Activated CD4-positive, alpha-beta T cell treated with anti-CD3 and anti-CD28 coated beads, Interleukin-2, Interleukin-4, amounts not matched to agents 100 ng/mL and 50 ng/mL, durations not matched to agents 16 hours and 8 hours (primary cell): Measurements from ENCODE around the gene CTBP2.
A peak's percentile ranks its signal among the peaks of the same experiment; 100 is the strongest.
"Not testable (repeated sequence)": the region's sequence is repeated elsewhere in the genome, so short reads cannot be mapped to it uniquely, and the experiment has no call there.

ENCODE experiments used
- DNase-seq: peaks from one replicate; pipeline ENCODE4 v3.0.0-alpha.2; 2020; ENCODE audit warnings: low spot score

Gene CTBP2

DNA sequence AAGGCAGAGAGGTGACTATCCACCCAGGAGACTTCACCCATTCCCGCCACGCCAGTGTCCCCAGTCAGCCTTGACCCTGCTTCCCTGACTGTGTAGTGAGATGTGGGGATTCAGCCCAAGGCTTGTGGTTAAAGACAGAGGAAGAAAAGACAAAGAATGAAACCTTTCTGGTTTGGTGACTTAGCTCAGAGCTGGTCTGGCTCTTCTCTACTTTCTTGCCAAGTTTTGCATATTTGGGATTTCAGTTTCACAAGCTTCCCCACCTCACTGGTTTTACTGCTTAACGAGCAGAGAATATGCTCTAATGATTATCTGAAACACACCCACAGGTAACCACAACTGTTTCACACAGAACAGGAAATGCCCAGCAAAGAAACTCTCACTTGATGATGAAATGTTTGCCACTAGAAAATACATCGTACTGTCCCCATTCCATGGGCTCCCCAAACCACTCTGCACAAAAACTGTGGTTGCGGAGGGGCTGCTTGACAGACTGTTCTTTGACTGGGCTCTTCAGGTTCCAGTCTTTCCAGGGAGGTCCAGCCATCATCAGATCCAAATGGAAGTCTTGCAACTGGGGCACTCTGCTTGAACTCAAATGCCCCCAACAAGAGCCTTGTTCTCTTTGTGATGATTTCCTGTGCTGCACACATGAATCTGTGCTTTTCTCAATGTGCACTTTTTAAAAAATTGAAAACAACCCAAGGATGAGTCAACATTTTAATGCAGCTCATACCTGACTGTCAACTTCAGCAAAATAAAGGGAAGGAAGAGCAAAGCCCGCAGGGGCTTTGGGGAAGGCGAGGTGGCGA is 95.5 kb downstream of the CTBP2 start:
- DNase-seq, result peak; percentile 77

DNA sequence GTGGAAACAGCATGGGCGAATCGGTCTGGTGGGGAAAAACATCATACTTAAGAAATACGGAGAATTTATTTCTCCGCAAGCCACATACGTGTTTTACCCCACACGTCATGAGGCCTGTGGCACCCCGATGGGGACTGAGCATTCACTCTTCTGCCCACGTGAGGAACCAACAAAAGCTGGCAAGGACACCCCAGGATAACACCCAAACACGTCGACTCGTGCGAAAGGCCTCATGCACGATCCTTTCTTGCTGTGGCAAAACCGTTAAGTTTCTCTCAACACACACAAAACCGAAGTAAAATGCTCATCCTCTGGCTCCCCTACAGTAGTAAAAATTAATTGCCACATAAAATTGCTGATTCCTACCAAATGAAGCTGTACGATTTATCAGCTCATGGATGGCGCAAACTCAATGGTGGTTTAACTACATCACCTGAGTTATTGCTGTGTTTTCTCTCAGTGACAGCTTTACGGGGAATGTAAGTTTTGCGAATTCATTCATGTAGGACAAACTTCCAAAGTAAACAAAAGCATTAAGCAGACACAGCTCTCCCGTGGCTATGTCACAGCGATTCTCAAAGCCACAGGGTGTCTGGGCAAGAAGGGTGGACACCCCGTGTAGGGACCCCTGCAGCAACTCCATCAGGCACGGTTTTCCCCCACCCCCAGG is 97.0 kb downstream of the CTBP2 start:
- DNase-seq, result no peak

DNA sequence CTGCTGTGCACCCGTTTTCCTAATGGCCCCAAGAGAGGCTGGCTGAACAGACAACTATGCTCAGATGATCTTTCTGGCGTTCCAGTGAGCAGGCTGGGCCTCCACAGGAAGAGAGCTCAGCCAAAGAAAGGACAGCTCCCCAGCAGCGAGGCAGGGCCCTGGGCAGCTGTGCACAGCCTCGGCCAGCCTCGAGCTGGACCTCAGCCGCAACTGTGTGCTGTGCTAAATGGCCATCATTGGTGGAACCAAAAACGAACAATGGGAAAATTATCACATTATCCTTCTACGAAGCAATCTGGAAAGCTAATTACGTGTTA is 97.5 kb downstream of the CTBP2 start:
- no peak for DNase-seq

DNA sequence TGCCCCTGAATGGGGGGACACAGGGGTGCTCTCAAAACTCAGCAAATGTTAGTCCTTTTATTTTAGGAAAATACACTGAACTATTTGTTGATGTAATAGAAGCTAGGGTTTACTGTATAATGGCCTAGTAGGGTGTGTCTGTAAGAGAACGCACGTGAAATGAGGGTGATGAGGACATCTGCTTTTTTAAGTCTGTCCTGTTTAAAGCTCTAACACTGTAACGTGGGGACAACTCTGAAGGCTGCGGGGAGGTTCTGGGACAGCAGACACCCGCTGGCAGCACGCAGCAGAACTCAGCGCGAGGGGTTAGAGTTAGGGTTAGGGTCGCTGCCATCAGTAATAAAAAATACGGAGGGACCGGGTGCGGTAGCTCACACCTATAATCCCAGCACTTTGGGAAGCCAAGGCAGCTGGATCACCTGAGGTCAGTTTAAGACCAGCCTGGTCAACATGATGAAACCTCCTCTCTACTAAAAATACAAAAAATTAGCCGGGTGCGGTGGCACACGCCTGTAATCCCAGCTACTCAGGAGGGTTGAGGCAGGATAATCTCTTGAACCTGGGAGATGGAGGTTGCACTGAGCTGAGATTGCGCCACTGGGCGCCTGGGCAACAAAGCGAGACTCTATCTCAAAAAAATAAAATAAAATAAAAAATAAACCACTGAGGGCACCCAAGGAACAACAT is 98.0 kb downstream of the CTBP2 start:
- DNase-seq, result no peak

DNA sequence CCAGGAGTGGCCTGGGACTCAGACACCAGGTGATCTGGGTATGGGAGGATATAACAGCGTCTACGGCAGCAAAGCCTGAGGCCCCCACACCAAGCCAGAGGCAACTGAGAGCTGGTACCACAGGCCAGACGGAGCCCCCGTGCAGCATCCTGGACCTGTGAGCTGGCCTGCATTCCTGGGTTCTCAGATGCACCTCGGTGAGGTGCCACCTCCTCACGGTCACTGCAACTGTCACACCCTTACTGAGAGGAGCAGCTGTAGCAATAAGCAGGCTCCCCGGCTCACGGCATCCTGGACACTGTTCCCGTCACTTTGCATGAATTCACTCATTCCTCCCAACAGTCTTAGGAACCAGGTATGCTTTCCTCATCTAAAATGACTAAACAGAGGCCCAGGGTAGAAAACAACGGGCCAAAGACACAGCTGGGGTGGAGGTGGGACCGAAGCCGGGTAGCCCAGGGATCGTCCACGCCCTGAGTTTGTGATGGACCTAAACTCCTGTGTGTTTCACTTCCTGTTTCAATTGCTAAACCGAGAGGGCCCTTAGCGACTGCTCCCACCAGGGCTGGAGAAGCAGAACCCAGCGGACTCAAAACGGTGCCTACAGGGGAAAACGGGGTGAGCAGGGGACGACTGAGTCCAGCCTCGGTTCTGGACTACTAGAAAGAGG is 98.7 kb downstream of the CTBP2 start:
- no peak for DNase-seq

DNA sequence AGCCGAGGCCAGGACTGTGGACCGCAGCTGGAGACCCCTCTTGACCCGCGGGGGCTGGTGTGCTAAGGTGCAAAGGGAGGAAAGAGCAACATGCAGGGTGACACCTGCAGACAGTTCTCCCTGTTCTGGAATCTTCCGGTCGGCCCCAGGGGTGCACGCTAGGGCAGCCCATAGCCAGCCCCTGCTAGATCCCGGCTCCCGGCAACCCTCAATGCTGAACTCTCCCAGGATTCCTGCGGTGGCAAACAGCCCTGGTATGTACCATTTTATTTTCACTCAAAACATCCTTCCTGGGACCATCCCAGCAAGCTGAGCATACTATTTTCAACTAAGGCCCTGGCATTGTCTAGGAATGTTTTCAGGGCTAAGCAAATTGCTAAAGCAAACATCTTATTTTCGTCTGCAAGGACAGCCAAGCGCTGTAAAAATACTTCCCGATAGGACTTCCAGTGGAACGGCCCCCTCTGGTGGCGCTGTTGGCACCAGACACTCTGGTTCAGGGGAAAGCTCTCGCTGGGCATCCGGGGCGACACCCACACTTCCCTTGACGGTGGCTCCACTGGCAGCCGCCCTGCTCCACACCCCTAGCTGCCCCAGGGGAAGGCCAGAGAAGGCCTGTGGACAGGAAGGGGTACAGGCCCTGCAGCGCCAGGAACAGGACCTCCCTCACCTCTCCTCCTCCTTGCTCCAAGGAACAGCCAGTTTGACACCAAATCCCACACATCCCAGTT is 99.4 kb downstream of the CTBP2 start:
- DNase-seq, result peak; percentile 25

DNA sequence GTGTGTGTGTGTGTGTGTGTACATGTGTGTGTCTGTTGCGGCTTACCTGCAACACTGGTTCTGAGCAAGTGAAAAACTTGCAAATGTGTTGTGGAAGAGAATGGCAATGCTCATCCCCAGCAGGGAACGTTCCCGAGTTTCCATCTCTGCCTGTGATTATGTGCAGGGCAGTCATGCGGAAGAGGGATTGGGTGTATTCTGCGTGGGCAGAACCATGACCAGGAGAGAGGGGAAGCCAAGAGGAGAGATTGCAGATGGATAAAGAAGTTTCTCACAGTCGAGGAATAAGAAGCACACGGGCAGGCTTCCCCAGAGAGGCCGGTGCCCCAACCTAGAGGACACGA is 99.9 kb downstream of the CTBP2 start:
- no peak for DNase-seq

DNA sequence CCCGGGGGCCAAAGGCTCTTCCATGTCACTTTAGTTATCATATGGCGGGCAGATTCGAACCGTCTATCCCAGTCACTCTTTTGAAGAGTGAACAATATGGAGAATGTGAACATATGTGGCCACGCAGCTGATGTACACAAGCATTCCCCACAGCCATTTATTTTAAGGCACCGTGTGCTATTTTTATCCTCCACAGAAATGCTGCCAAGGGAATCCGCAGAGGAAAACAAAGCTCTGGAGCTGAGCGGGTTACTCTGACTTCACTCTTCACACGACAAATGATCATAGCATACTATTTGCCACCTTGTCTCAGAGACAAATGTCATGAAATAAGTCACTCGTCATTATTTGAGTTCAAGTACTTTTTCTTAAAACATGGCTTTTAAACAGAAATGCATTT is 100.3 kb downstream of the CTBP2 start:
- DNase-seq, result no peak

DNA sequence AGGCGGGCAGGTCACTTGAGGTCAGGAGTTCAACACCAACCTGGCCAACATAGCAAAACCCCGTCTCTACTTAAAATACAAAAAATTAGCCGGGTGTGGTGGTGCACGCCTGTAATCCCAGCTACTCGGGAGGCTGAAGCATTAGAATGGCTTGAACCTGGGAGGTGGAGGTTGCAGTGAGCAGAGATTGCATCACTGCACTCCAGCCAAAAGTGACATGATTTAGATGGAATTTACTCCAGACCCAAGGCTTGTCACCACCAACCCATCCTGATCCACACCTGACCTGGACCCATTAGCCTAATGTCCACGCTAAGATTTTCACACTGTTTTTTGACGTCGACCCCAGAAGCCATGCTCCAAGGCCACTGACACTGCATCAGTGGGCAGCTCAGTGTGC is 101.0 kb downstream of the CTBP2 start:
- DNase-seq, result not testable (repeated sequence)

DNA sequence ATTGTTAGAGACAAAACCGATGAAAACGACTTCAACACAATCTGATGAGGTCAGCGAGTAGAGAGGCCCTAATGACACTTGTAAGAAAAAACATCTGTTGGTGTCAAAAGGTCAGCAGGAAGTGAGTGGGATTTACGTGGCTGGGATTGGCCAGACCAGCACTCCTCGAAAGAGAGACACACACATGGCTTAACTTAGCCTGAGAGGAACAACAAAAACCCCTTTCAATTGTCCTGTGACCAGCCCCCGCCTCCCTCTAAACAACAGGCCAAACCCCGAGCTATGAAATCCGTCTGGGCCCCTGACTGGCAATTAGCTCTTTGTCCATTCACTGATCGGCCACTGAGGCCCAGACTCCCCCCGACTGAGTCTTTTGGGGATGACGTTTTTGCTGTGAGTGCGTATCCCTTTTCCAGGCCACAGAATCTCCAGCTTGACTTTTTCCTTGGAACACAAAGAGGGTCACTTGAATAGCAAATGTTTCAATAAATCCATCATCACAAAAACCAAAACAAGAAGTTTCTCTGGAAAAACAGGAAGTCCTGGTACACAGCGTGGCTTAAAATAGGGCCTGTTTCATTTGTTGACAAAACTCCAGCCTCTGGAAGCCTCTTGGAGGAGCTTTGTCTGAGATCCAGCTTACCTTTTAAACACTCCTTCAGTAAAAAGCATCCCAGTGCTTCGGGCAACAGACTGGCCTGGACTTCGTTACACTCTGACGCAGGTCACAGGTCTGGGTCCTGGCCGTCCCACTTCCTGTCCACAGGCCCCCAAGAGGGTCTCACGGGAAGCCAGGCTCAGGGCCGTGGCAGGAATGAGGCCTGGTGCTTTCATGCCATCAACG is 103.0 kb downstream of the CTBP2 start:
- DNase-seq, result no peak

DNA sequence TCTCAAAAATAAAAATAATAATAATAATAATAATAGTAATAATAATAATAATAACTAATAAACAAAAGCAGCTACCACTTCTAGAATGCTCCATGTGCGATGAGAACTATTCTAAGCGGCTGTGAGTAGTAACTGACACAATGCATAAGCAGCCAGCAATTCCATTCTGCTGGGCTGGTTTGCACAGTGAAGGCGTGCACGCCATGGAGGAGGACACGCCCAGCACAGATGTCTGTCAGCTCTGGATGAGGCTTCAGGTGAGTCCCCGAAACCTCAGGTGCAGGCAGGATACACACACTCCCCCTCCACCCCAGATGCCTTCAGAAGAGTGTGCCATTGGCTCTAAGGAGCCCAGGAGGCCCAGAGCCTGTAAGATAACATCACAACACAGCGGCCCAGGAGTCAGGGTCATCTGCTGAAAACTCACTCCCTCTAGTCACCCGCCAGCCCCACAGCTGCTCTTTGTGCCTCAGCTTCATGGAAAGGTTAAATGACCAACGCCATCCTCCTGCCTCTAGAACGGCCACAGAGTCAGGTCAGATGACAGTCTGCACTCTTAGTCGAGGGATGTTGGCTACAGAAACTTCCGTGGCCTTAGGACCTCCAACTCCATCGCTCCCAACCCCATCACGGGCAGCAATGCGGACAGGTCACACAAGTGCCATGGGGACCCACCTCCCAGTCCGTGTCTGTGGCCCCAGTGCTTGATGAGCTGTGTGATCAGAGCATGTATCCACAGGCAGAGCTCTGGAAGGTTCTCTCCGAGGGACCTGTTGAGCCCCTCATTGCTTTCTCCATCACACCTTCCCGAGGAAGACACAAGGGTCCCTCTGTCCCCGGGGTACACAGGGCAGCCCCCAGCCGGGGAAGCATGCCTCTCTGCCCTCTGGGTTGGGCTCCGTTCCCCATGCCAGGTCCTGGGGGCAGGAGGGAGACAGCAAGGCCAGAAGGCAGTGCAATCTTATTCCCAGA is 103.9 kb downstream of the CTBP2 start:
- DNase-seq, result no peak

DNA sequence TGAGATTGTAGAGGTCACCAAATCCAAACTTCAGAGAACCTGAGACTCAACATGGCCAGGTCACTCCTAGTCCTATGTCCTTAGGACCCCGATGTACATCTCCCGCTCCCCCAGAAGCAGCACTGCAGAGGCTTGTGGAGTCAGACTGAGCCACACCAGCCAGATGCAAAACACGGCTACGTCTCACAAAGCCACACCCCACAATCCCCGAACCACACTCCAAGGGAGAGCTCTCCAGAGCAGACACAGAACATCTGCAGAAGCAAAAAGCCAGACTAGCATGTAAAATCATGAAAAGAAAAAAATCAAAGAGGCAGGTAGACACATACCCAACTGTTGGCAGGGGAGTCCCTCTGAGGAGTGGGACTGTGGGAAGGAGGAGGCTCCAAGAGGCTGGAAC is 104.9 kb downstream of the CTBP2 start:
- no peak for DNase-seq

DNA sequence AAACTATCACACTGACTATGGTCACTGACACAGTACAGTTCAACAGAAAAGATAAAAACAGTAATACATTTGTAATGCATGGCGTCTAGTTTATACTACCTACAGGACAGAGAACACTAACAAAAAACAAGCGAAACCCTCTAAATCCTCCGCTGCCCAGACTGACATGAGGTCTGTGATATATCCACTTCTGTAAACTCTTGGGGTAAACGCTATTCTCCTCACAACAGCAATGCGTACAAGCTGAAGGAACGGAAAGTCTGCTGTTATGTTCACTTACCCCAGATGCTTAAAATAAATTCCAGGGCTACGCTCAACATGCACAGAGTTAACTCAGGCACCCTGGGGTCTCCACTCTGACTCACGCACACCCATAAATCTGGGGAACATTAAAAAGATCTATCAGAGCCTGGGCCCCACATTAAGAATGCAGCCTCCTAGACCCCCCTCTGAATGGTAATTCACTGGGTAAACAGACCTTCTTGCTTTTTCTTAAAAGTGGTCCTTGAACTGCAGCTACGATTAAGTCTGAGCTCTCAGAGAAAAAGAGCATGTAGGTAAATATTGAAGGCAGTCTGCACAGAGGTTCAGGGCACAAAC is 105.6 kb downstream of the CTBP2 start:
- DNase-seq, result no peak

DNA sequence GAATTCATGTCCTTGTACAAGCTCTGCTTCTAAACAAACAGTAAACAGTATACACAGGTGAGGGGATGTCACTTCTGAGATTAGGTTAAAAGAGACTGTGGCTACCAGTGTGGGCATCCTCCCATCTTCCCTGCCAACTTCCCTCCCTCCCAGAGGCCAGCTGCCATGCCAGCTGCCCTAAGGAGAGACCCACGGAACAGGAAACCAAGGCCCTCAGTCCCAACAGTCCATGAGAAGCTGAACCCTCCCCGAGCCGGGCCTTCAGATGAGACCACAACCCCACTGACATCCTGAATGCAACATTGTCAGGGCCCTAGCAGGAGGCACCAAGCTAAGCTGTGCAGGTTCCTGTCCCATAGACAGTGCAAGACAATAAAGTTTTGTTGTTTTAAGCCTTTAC is 106.1 kb downstream of the CTBP2 start:
- no peak for DNase-seq

DNA sequence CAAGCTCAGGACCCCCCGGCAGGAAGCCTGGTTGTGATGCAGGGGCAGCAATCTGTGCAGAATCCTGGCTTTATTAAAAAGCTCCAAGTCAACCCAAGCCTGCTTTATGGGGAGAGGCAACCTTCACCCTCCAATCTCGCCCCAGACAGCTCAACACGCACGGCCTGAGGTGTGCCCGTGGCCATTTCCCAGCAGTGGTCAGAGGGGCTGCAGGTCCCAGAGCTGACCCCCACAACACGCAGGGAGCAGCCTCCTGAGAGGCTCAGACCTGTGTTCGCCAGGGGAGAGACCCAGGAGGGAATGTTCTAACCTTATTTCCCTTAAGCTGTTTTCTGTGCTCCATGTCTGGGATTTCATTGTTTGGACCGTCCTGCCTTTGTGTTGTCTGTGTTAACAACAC is 108.2 kb downstream of the CTBP2 start:
- no peak for DNase-seq

DNA sequence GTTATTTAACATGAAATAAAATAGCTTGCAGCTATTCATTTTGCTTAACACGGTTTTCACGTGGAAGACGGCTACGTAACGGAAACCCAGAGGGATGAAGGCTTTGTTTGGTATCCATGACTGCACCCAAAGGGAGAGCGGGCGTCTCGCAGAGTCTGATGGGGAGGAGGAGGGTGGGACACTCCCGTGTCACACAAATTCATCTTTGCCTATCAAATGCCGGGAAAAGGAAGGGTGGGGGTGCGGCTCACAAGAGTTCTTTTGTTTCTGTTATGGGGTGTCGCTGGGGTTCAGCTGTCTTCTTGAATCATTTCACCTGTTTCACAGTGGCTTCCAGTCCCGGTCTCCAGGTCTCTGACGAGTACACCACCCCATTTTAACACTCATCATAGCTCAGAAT is 110.0 kb downstream of the CTBP2 start:
- no peak for DNase-seq

DNA sequence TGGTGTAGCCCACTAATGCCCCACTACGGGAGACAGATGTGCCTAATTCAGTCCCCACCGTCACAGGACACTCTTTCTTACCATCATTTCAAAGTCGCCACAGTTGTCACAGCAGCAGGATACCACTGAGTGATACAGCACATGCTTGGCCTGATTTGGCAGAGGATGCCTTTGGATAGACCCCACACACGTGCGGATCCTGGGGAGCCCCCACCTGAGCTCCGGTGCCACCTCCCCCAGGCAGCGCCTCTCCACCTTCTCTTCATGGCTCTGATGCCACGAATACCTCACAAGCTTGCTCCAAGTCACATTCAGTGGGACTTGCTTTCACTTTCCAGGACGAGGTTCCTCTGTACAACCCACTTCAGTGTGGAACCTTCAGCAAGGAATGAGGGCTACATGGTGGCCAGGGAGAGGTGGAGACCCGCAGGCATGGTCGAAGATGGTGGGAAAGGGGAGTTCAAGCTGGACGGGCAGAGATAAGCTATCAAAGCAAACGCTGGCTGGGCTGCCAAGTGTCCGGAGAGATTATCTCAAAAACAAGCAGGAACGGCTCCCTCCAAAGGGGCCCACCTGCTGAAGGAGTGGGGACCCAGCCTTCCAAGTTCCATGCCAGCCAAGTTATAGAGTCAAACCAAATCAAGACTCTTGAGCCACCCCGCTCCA is 111.0 kb downstream of the CTBP2 start:
- DNase-seq, result no peak

DNA sequence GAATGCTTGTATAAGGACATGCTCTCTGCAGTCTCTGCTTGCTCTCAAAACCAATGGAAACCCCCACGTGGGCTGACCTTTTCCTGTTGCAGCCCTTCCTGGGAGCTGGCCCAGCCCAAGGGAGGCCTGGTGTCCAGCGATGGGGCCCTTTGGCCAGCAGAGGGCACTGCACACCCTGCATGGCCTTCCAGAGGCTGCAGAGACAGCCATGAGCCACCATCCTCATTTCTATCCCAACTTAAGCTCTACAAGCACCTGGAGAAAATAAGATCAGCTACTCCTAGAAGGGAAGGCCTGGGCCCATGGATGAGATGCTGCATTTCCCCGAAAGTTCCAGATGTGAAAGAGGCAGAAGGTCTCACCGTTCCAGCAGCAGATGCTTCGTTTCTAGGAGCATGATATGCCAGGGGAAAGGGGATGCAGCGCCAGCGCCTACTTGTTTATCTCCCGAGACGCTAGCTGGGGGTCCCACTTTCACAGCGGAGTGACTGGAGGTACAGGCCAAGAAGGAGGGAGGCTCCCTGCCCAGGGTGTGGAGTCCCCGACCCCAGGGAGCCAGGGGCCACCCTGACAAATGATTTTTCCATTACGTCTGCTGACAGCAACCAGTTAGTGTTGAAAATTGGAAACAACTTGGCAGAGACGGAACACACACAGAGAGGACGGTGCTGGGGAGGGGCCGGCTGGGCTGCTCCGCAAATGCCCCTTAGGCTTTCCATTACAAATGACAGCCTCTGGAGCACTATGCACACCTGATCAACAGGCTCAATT is 112.1 kb downstream of the CTBP2 start:
- peak; percentile 69 for DNase-seq
